ENCODE results near the gene IL4. TPM values are rescaled to one million over a fixed set of nuclear protein-coding genes. Genes with fewer than 3 reads are reported as not detected.
"Not testable (repeated sequence)": the region's sequence is repeated elsewhere in the genome, so short reads cannot be mapped to it uniquely, and the experiment has no call there.

The IL4 gene
- total and polyA plus RNA-seq, 9 of the 15 experiments (the other 6 are each of a cell fraction or from before 2014, with no cell fraction given), result 0.22 to 0.62 TPM; not detected in 7

DNA sequence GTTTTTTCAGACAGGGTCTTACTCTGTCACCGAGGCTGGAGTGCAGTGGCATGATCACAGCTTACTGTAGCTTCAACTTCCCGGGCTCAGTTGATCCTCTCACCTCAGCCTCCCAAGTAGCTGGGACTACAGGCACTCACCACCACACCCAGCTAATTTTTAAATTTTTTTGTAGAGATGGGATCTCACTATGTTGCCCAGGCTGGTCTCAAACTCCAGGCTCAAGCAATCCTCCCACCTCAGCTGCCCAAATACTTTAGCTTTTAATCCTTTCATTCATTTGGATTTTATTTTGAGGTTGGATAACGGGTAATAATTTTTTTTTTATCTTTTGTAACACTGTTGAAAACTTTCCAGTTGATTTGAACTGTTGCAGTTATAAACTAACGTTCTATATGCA, 40.2 kb upstream of the IL4 start:
- H3K4me3 ChIP-seq; H3K4me1 ChIP-seq (replicated peaks in 1 of 2; ENCODE audit: control insufficient read depth in 2 of 2, insufficient read depth in 2 of 2, low read length in 2 of 2); BruUV-seq (replicated peaks); H3K79me2 ChIP-seq (ENCODE audit: control insufficient read depth, insufficient read depth, low read length); CTCF ChIA-PET (ENCODE audit: low intra/inter-chr PET ratio); ATAC-seq; H3K27ac ChIP-seq (ENCODE audit: extremely low read depth, low read depth, low read length); FAIRE-seq; in situ Hi-C loops (cut with MboI); DNase-seq (ENCODE audit: extremely low read depth in 1 of 4, low spot score in 3 of 4); intact Hi-C loops (cut with micrococcal nuclease); H3K27me3 ChIP-seq (ENCODE audit: control insufficient read depth in 2 of 2, insufficient read depth in 2 of 2, low read length in 2 of 2); H2AFZ ChIP-seq (ENCODE audit: low read depth, low read length); H4K20me1 ChIP-seq (replicated peaks; ENCODE audit: control insufficient read depth, insufficient read depth, low read length); H3K9me1 ChIP-seq (ENCODE audit: control insufficient read depth, insufficient read depth, low read length); H3K9ac ChIP-seq (ENCODE audit: insufficient read depth in 1 of 2, low read depth in 2 of 2, low read length in 2 of 2); H3K4me2 ChIP-seq (ENCODE audit: insufficient read depth, low read length); H3K9me3 ChIP-seq (replicated peaks; ENCODE audit: control insufficient read depth, insufficient read depth, low read depth, low read length): not testable (repeated sequence)
- 97% methylated on average over 4 of the region's 4 CpGs for WGBS (ENCODE audit: insufficient coverage, low coverage, missing lambda C conversion rate)
- POLR2A ChIA-PET, result interaction anchor here (0.9 to 2.6 kb wide), 4 partner anchors 10 to 107 kb away, joined by 3 to 8 read pairs (median 3); no protein-coding TSS in a partner anchor
- TF ChIP-seq ZNF121 (CRISPR knock-in tag; conservative IDR thresholded peaks at IDR 0.05), result peak; percentile 74
- peaks cover 67% of the 10 kb centered on the region for H3K36me3 ChIP-seq (ENCODE audit: control insufficient read depth, insufficient read depth, low read length)

- H3K27ac ChIP-seq (ENCODE audit: extremely low read depth, low read depth, low read length), result no peak overlapping the region
- 75% methylated on average over 4 of the region's 4 CpGs for WGBS (ENCODE audit: insufficient coverage, low coverage, missing lambda C conversion rate)
- CTCF ChIA-PET (ENCODE audit: low intra/inter-chr PET ratio), result no interaction called here
- H3K79me2 ChIP-seq (ENCODE audit: control insufficient read depth, insufficient read depth, low read length), result no peaks in the 10 kb centered on the region
- intact Hi-C loops (cut with micrococcal nuclease), result no loop called here
- in situ Hi-C loops (cut with MboI), result no loop called here
- TF ChIP-seq ZNF143 (CRISPR knock-in tag; IDR thresholded peaks at IDR 0.05) (no peak), MEF2A (IDR thresholded peaks at IDR 0.05; ENCODE audit: control insufficient read depth, low read depth, low read length) (no peak), ZNF23 (CRISPR knock-in tag; IDR thresholded peaks at IDR 0.05) (no peak), SFPQ (IDR thresholded peaks at IDR 0.05; ENCODE audit: low read depth, low read length) (no peak), ZNF232 (CRISPR knock-in tag; IDR thresholded peaks at IDR 0.05) (no peak), HNRNPLL (IDR thresholded peaks at IDR 0.05; ENCODE audit: low read depth, low read length, poor library complexity, severe bottlenecking) (no peak), ZNF561 (CRISPR knock-in tag; conservative IDR thresholded peaks at IDR 0.05) (no peak)
- H4K20me1 ChIP-seq (replicated peaks; ENCODE audit: control insufficient read depth, insufficient read depth, low read length), result no peaks in the 10 kb centered on the region
- H3K9ac ChIP-seq (ENCODE audit: insufficient read depth in 1 of 2, low read depth in 2 of 2, low read length in 2 of 2), result no peak overlapping the region
- H3K4me1 ChIP-seq (replicated peaks in 1 of 2; ENCODE audit: control insufficient read depth in 2 of 2, insufficient read depth in 2 of 2, low read length in 2 of 2), result no peaks in the 10 kb centered on the region
- FAIRE-seq (no peak), ATAC-seq (no peak), DNase-seq (ENCODE audit: extremely low read depth in 1 of 4, low spot score in 3 of 4) (no peak)
- H3K9me3 ChIP-seq (replicated peaks; ENCODE audit: control insufficient read depth, insufficient read depth, low read depth, low read length), result no peaks in the 10 kb centered on the region
- POLR2A ChIA-PET, result no interaction called here
- H3K4me3 ChIP-seq, result no peak overlapping the region
- H3K4me2 ChIP-seq (ENCODE audit: insufficient read depth, low read length), result no peak overlapping the region
- BruUV-seq (replicated peaks), result no TSS peak
- H3K36me3 ChIP-seq (ENCODE audit: control insufficient read depth, insufficient read depth, low read length), result peaks cover 70% of the 10 kb centered on the region
- H2AFZ ChIP-seq (ENCODE audit: low read depth, low read length), result no peak overlapping the region
- H3K27me3 ChIP-seq (ENCODE audit: control insufficient read depth in 2 of 2, insufficient read depth in 2 of 2, low read length in 2 of 2), result no peaks in the 10 kb centered on the region
- H3K9me1 ChIP-seq (ENCODE audit: control insufficient read depth, insufficient read depth, low read length), result no peaks in the 10 kb centered on the region
Measured at GRCh38 chr5:132635873-132636272, 37.9 kb upstream of the IL4 start.

Measured in K562 (cell line).